DND-41 (cell line): Measurements from ENCODE around the gene MFSD11.

Experiments
- EZH2 ChIP-seq: IDR thresholded peaks from 3 replicates; pipeline ENCODE4 v1.6.1; 2012; ENCODE audit warnings: borderline replicate concordance, low read depth, mild to moderate bottlenecking, moderate library complexity, low read length, inconsistent platforms; ENCODE audit not compliant: severe bottlenecking
- TF ChIP-seq, protein P1 (sequence below): IDR thresholded peaks from 2 replicates; pipeline ENCODE4 v1.5.1; 2012; ENCODE audit warnings: borderline replicate concordance, low read length, moderate library complexity, mild to moderate bottlenecking; ENCODE audit not compliant: poor library complexity, severe bottlenecking; ENCODE audit errors: extremely low read depth

DNA sequence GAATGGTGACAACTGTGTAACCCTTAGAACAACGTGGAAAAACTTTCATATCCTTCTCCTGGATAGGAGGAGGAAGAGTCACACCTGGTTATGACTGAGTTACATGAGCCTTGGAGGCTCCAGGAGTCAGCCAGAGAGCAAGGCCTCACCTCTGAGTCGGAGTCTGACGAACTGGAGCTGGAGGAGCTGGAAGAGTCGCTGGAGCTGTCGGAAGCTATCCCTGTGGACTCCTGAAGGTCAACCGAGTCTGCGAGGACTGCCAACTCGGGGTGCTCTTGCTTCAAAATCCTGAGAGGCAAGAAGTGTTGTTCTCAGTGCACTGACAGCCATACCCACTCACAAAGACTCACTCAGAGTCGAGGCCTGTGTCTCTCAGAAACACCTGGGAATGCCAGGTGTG lies 17.7 kb upstream of the MFSD11 start:
- TF ChIP-seq, protein P1, sequence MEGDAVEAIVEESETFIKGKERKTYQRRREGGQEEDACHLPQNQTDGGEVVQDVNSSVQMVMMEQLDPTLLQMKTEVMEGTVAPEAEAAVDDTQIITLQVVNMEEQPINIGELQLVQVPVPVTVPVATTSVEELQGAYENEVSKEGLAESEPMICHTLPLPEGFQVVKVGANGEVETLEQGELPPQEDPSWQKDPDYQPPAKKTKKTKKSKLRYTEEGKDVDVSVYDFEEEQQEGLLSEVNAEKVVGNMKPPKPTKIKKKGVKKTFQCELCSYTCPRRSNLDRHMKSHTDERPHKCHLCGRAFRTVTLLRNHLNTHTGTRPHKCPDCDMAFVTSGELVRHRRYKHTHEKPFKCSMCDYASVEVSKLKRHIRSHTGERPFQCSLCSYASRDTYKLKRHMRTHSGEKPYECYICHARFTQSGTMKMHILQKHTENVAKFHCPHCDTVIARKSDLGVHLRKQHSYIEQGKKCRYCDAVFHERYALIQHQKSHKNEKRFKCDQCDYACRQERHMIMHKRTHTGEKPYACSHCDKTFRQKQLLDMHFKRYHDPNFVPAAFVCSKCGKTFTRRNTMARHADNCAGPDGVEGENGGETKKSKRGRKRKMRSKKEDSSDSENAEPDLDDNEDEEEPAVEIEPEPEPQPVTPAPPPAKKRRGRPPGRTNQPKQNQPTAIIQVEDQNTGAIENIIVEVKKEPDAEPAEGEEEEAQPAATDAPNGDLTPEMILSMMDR = no peak
- TF ChIP-seq EZH2 = no peak
